Measurements from ENCODE around the gene MGST3. TPM values are rescaled to one million over a fixed set of nuclear protein-coding genes. Genes with fewer than 3 reads are reported as not detected.

The MGST3 gene
- total and polyA plus RNA-seq, 8 donors, result 46.1 to 112 (median 55.9) TPM

GRCh38 chr1:165628147-165628822 is 2.7 kb upstream of the MGST3 start:
- DNase-seq (no peak), FAIRE-seq (no peak), ATAC-seq (no peak)
- no peak overlapping the region for H3K4me3 ChIP-seq
- no peaks in the 10 kb centered on the region for H3K36me3 ChIP-seq
- no peaks in the 10 kb centered on the region for H3K27me3 ChIP-seq
- no peak overlapping the region for H3K27ac ChIP-seq
- peaks cover 0 to 11% (median 7%) of the 10 kb centered on the region in 3 donors for H3K4me1 ChIP-seq
- no peaks in the 10 kb centered on the region for H3K9me3 ChIP-seq
- TF ChIP-seq CTCF (IDR thresholded peaks at IDR 0.05), result no peak
- WGBS, 2 donors, result 63 to 67% methylated on average over 6 of the region's 6 CpGs
- intact Hi-C loops (cut with DNase I), result no loop called here

- FAIRE-seq, result no peak
- intact Hi-C loops (cut with DNase I), result no loop called here
- no peaks in the 10 kb centered on the region for H3K27me3 ChIP-seq
- peaks cover 0 to 15% (median 10%) of the 10 kb centered on the region in 3 donors for H3K4me1 ChIP-seq
- ATAC-seq, result no peak
- DNase-seq, result no peak
- no peak overlapping the region for H3K27ac ChIP-seq
- TF ChIP-seq CTCF (IDR thresholded peaks at IDR 0.05), result no peak
- no peaks in the 10 kb centered on the region for H3K9me3 ChIP-seq
- WGBS, 2 donors, result 75 to 81% methylated on average over 3 of the region's 3 CpGs
- no peaks in the 10 kb centered on the region for H3K36me3 ChIP-seq
- no peak overlapping the region for H3K4me3 ChIP-seq
These were observed 1.9 kb upstream of the MGST3 start for GRCh38 chr1:165629151-165629550.

DNA sequence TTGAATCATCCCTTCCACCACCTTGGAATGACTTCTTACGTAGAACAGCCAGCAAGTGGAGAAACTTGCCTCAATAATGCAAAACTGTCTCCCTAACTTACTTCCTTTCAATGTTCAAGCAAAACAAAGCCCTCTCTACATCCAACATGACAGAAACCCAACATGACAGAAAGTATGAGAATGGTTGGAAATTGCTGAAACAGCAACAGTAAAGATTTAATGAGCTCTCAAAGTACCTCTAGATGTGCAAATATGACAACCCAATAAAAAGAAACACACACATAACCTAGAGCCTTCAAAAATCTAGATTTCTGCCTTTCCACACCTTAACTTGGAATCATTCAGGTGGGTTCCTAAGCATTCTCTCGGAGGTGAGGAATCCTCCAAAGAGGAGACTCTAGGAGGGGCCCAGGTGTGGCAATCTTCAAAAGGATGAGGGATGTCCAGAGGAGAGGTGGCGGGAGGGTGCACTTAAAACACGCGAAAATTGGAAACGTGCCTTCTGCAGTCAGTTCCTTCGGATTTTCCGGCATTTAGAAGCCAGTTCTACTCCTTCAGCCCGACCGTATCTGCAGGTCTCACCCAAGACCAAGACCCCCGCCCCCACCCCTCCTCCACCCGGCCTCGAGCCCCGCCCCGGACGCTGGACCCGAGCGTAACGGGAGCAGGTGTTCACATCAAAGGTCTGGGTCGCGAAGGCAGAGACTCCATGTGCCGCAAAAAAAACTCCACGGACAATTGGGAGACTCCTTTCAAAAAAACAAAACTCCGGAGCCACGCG is 996 bp upstream of the MGST3 start:
- FAIRE-seq (no peak), DNase-seq (no peak), ATAC-seq (peak; percentile 5 to 22 (median 13))
- H3K36me3 ChIP-seq, result no peaks in the 10 kb centered on the region
- no peaks in the 10 kb centered on the region for H3K9me3 ChIP-seq
- peaks cover 0 to 15% (median 11%) of the 10 kb centered on the region in 3 donors for H3K4me1 ChIP-seq
- no peaks in the 10 kb centered on the region for H3K27me3 ChIP-seq
- peak overlapping the region; percentile 87 to 95 (median 94) for H3K27ac ChIP-seq
- intact Hi-C loops (cut with DNase I), result no loop called here
- 4 to 6% methylated on average over 26 of the region's 26 CpGs for WGBS, 2 donors
- TF ChIP-seq CTCF (IDR thresholded peaks at IDR 0.05), result no peak
- H3K4me3 ChIP-seq, result peak overlapping the region; percentile 72 to 80 (median 77)

DNA sequence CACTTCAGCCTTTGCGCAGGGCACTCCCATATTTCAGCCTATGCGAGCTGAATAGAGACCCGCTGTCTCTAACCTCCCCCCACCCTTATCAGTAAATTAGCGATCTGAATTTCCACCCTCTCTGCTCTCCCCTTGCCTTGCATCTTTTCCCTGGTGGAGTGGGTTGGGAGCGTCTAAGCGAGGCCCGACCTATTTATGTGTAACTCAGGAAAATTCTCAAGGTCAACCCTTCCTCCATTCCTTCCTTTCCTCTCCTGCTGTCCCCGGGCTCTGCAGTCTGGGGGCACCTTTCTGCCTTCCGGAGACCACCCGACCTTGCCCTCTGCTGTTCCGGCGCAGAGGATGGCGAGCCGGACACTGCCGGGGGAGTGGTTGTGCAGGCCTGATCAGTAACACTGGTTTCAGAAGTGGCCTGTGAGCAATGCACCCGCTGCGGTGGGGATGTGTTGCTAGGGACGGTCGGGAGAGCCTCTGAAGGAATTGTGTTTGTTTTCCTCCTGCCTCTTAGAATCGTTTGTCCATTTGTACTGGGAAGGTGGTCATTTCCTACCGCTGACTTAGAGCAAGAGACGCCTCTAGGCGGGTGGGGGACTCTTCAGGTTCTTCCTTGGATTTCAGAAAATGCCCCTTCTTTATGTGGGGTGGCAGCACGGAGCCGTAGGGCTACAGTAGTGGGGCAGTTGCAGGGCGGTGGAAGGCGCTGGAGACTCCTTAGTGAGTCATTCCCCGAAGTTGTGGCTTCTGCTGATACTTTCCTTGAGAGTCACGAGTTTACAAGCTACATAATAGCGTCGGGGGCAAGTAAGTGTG is 513 bp downstream of the MGST3 start:
- H3K9me3 ChIP-seq, result no peaks in the 10 kb centered on the region
- FAIRE-seq (no peak), ATAC-seq (peak; percentile 36 to 69 (median 48)), DNase-seq (peak; percentile 36 to 80 (median 56))
- H3K4me1 ChIP-seq, result peaks cover 0 to 16% (median 15%) of the 10 kb centered on the region in 3 donors
- no peak for TF ChIP-seq CTCF (IDR thresholded peaks at IDR 0.05)
- H3K36me3 ChIP-seq, result no peaks in the 10 kb centered on the region
- no peaks in the 10 kb centered on the region for H3K27me3 ChIP-seq
- peak overlapping the region; percentile 72 to 80 (median 77) for H3K4me3 ChIP-seq
- peak overlapping the region; percentile 87 to 95 (median 94) for H3K27ac ChIP-seq
- intact Hi-C loops (cut with DNase I), result no loop called here
- WGBS, 2 donors, result 0% methylated on average over 31 of the region's 31 CpGs

Measured in pancreas (tissue), 10 donors.